HCT116 (cell line): ENCODE data around the gene NEURL4. TPM values are rescaled to one million over a fixed set of nuclear protein-coding genes. Genes with fewer than 3 reads are reported as not detected.

ENCODE experiments used
- ATAC-seq: fragments of 200-7000 bp; cut with Tn5 transposase; 2 replicates; pipeline ENCODE4 v1.9.1; 2020; ENCODE audit warnings: mild to moderate bottlenecking, moderate library complexity
- BruUV-seq: library from RNA; stranded (reverse); fragments of 400-500 nt; replicated peaks from 2 replicates; lab custom pipeline; 2021; lab: Mats Ljungman, UMichigan
- CTCF ChIA-PET: fragments of 300-600 bp; sonication (Branson Sonifier 250); formaldehyde crosslinking; loops from one replicate; lab custom pipeline; 2021; ENCODE audit warnings: antibody characterized with exemption; lab: Charles Lee
- POLR2A ChIA-PET: fragments of 300-600, 350-600 bp; sonication (Branson Sonifier 250); formaldehyde crosslinking; loops from one replicate; lab custom pipeline; 2021; ENCODE audit warnings: antibody characterized with exemption; lab: Charles Lee
- RAD21 ChIA-PET, 2 experiments: fragments of 300-600 bp; sonication (Branson Sonifier 250); formaldehyde crosslinking; loops; one replicate each; lab custom pipeline; 2023; ENCODE audit warnings: low total read pairs in 2 of 2; ENCODE audit not compliant: uncharacterized antibody in 2 of 2, unreplicated experiment in 2 of 2, low non-redundant PET in 1 of 2; lab: Charles Lee
- DNase-seq: peaks from one replicate; pipeline ENCODE4 v3.0.0-alpha.2; 2010; ENCODE audit warnings: low read depth, low spot score
- H2AFZ ChIP-seq: fragments of 200-600 bp; shearing (Covaris generic), sonication (generic); 2 replicates; pipeline ENCODE4 v1.6.1; 2017; ENCODE audit warnings: low read depth, mixed run types, mixed read lengths, antibody characterized with exemption, low read length; ENCODE audit not compliant: poor library complexity, severe bottlenecking
- H3K27ac ChIP-seq: 2 replicates; pipeline ENCODE4 v1.5.1; 2012; ENCODE audit warnings: low read depth, low read length
- H3K27me3 ChIP-seq: fragments of 200-600 bp; sonication (generic); 2 replicates; pipeline ENCODE4 v1.6.1; 2016; ENCODE audit warnings: mixed run types, low read length, mixed read lengths; ENCODE audit not compliant: insufficient read depth
- H3K36me3 ChIP-seq, 2 experiments: fragments of 200-500 bp in 1 of 2; fragments of 200-600 bp in 1 of 2; sonication (Bioruptor generic) in 1 of 2; sonication (generic) in 1 of 2; 2 replicates each; pipeline versions ENCODE4 v1.5.1 to v1.6.1; 2014 to 2016; ENCODE audit warnings: low read length in 2 of 2, inconsistent platforms in 1 of 2, mixed read lengths in 1 of 2, mixed run types in 1 of 2; ENCODE audit not compliant: insufficient read depth in 2 of 2, control insufficient read depth in 1 of 2
- H3K4me1 ChIP-seq, 2 experiments: fragments of 200-600 bp in 1 of 2; sonication (generic) in 1 of 2; 2 replicates each; pipeline versions ENCODE4 v1.5.1 to v1.6.1; 2012 to 2017; ENCODE audit warnings: low read length in 2 of 2, inconsistent platforms in 1 of 2, mild to moderate bottlenecking in 1 of 2, mixed read lengths in 1 of 2, mixed run types in 1 of 2, moderate library complexity in 1 of 2; ENCODE audit not compliant: insufficient read depth in 2 of 2, control insufficient read depth in 1 of 2
- H3K4me2 ChIP-seq: fragments of 200-600 bp; sonication (generic); 2 replicates; pipeline ENCODE4 v1.6.1; 2017; ENCODE audit warnings: mixed run types, low read length, mixed read lengths
- H3K4me3 ChIP-seq, 2 experiments: fragments of 200-600 bp in 1 of 2; sonication (generic) in 1 of 2; replicated peaks in 1 of 2; 2 replicates each; pipeline ENCODE4 v1.5.1; 2011 to 2016; ENCODE audit warnings: low read length in 2 of 2, control low read depth in 1 of 2, low read depth in 1 of 2, mild to moderate bottlenecking in 1 of 2, mixed read lengths in 1 of 2, mixed run types in 1 of 2
- H3K79me2 ChIP-seq: fragments of 200-600 bp; sonication (generic); 2 replicates; pipeline ENCODE4 v1.6.1; 2017; ENCODE audit warnings: mild to moderate bottlenecking, mixed run types, low read length, moderate library complexity, mixed read lengths; ENCODE audit not compliant: insufficient read depth
- H3K9ac ChIP-seq: fragments of 200-600 bp; sonication (generic); 2 replicates; pipeline ENCODE4 v1.6.1; 2016; ENCODE audit warnings: low read length, mixed read lengths
- H3K9me2 ChIP-seq: fragments of 200-600 bp; sonication (generic), shearing (Covaris generic); 2 replicates; pipeline ENCODE4 v1.6.1; 2017; ENCODE audit warnings: mixed run types, mild to moderate bottlenecking, moderate library complexity; ENCODE audit not compliant: insufficient read depth
- H3K9me3 ChIP-seq, 2 experiments: fragments of 200-500 bp in 1 of 2; fragments of 200-600 bp in 1 of 2; sonication (Bioruptor generic) in 1 of 2; sonication (generic) in 1 of 2; 2 replicates each; pipeline ENCODE4 v1.6.1; 2014 to 2017; ENCODE audit warnings: low read length in 2 of 2, mixed read lengths in 2 of 2, inconsistent platforms in 1 of 2, low read depth in 1 of 2, mild to moderate bottlenecking in 1 of 2, mixed run types in 1 of 2, moderate library complexity in 1 of 2; ENCODE audit not compliant: control insufficient read depth in 1 of 2, insufficient read depth in 1 of 2
- H4K20me1 ChIP-seq: fragments of 200-600 bp; sonication (generic), shearing (Covaris generic); 2 replicates; pipeline ENCODE4 v1.6.1; 2017; ENCODE audit warnings: mixed run types, mild to moderate bottlenecking, moderate library complexity; ENCODE audit not compliant: insufficient read depth
- EGR1 ChIP-seq: IDR thresholded peaks from 2 replicates; pipeline ENCODE4 v1.6.1; 2012; ENCODE audit warnings: low read depth
- ELF1 ChIP-seq: IDR thresholded peaks from 2 replicates; pipeline ENCODE4 v1.6.1; 2012; ENCODE audit warnings: low read depth, borderline replicate concordance
- EZH2 ChIP-seq: fragments of 200-600 bp; sonication (generic); IDR thresholded peaks from 2 replicates; pipeline ENCODE4 v1.6.1; 2017; ENCODE audit warnings: antibody characterized with exemption, mixed run types
- EZH2phosphoT487 ChIP-seq: fragments of 200-600 bp; IDR thresholded peaks from 2 replicates; pipeline ENCODE4 v1.6.1; 2018; ENCODE audit warnings: antibody characterized with exemption, borderline replicate concordance
- FOSL1 ChIP-seq: IDR thresholded peaks from 2 replicates; pipeline ENCODE4 v1.6.1; 2012; ENCODE audit warnings: low read depth
- JUND ChIP-seq: IDR thresholded peaks from 2 replicates; pipeline ENCODE4 v1.6.1; 2012
- POLR2A ChIP-seq: IDR thresholded peaks from 2 replicates; pipeline ENCODE4 v1.7.0; 2011; ENCODE audit warnings: borderline replicate concordance; ENCODE audit not compliant: insufficient read depth, insufficient read length; ENCODE audit errors: extremely low read depth
- RAD21 ChIP-seq: IDR thresholded peaks from 2 replicates; pipeline ENCODE4 v1.6.1; 2012; ENCODE audit warnings: low read depth, mild to moderate bottlenecking
- SIN3A ChIP-seq: IDR thresholded peaks from 2 replicates; pipeline ENCODE4 v1.6.1; 2012; ENCODE audit warnings: low read depth
- SP1 ChIP-seq: IDR thresholded peaks from 2 replicates; pipeline ENCODE4 v1.6.1; 2012; ENCODE audit warnings: low read depth
- TCF7L2 ChIP-seq: IDR thresholded peaks from 2 replicates; pipeline ENCODE4 v1.7.0; 2011; ENCODE audit warnings: borderline replicate concordance, inconsistent platforms; ENCODE audit not compliant: insufficient read depth, insufficient read length; ENCODE audit errors: extremely low read depth
- ZFX ChIP-seq: fragments of 450-650 bp; IDR thresholded peaks from 2 replicates; pipeline ENCODE4 v1.6.1; 2017
- ZNF274 ChIP-seq: fragments of 200-500 bp; sonication (Bioruptor generic); IDR thresholded peaks from 2 replicates; pipeline ENCODE4 v1.6.1; 2014; ENCODE audit warnings: mild to moderate bottlenecking, low read depth, low read length, inconsistent platforms
- intact Hi-C: fragments of 100-400 bp; cut with micrococcal nuclease; formaldehyde crosslinking; loops from 2 replicates; pipeline ENCODE4 v1.10.0; 2022
- total RNA-seq: library from RNA; stranded (reverse); gene quantifications from one replicate; pipeline ENCODE4 v1.2.1, GENCODE V29; 2021; ENCODE audit not compliant: unreplicated experiment
- TF ChIP-seq, protein P1 (sequence below), 3 experiments: fragments of 200-600 bp in 1 of 3; sonication (generic) in 1 of 3; IDR thresholded peaks in 2 of 3; conservative IDR thresholded peaks in 1 of 3; 2 replicates each; pipeline ENCODE4 v1.5.1; 2012 to 2017; ENCODE audit warnings: low read depth in 2 of 3, low read length in 2 of 3, antibody characterized with exemption in 1 of 3, borderline replicate concordance in 1 of 3, control low read depth in 1 of 3, mild to moderate bottlenecking in 1 of 3, mixed read lengths in 1 of 3, mixed run types in 1 of 3, moderate library complexity in 1 of 3; ENCODE audit not compliant: insufficient read depth in 1 of 3
- TF ChIP-seq, protein P2 (sequence below): IDR thresholded peaks from 2 replicates; pipeline ENCODE4 v1.6.1; 2012
- TF ChIP-seq, protein P3 (sequence below): IDR thresholded peaks from 2 replicates; pipeline ENCODE4 v1.6.1; 2012
- TF ChIP-seq, protein P4 (sequence below): IDR thresholded peaks from 2 replicates; pipeline ENCODE4 v1.6.1; 2012; ENCODE audit warnings: low read depth

Gene NEURL4
- total RNA-seq, 1 experiment from 2014 or later, result 56.9 TPM

DNA sequence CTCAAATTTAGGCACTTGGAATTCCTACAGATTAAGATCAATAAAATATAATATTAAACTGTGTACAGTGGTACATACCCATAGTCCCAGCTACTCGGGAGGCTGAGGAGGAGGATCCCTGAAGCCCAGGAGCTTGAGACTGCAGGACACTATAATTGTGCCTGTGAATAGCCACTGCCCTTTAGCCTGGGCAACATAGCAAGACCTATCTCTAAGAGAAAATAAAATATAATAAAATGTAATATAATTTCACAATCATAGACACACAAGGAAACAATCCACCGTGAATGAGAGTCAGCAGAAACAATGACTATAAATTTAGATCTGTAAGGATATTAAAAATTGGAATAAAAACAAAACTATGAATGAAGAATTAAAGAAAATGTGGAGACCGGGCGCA, 41.7 kb upstream of the NEURL4 start:
- no TSS peak for BruUV-seq
- RAD21 ChIA-PET, result no interaction called here
- H3K27ac ChIP-seq, result no peak overlapping the region
- no peak overlapping the region for H3K4me2 ChIP-seq
- H2AFZ ChIP-seq, result no peak overlapping the region
- no peaks in the 10 kb centered on the region for H3K9me2 ChIP-seq
- POLR2A ChIA-PET, result no interaction called here
- ATAC-seq, result no peak
- no peak for DNase-seq
- H3K4me1 ChIP-seq, result no peaks in the 10 kb centered on the region
- H4K20me1 ChIP-seq, result no peaks in the 10 kb centered on the region
- intact Hi-C loops, result no loop called here
- no peaks in the 10 kb centered on the region for H3K79me2 ChIP-seq
- H3K36me3 ChIP-seq, result no peaks in the 10 kb centered on the region
- CTCF ChIA-PET, result interaction anchor here (0.9 kb wide), 1 partner anchor 15 kb away, joined by 4 read pairs; no protein-coding TSS in a partner anchor
- no peak overlapping the region for H3K4me3 ChIP-seq
- no peaks in the 10 kb centered on the region for H3K9me3 ChIP-seq
- TF ChIP-seq ZNF274, result no peak
- TF ChIP-seq FOSL1, result no peak
- TF ChIP-seq SP1, result no peak
- TF ChIP-seq, protein P1, sequence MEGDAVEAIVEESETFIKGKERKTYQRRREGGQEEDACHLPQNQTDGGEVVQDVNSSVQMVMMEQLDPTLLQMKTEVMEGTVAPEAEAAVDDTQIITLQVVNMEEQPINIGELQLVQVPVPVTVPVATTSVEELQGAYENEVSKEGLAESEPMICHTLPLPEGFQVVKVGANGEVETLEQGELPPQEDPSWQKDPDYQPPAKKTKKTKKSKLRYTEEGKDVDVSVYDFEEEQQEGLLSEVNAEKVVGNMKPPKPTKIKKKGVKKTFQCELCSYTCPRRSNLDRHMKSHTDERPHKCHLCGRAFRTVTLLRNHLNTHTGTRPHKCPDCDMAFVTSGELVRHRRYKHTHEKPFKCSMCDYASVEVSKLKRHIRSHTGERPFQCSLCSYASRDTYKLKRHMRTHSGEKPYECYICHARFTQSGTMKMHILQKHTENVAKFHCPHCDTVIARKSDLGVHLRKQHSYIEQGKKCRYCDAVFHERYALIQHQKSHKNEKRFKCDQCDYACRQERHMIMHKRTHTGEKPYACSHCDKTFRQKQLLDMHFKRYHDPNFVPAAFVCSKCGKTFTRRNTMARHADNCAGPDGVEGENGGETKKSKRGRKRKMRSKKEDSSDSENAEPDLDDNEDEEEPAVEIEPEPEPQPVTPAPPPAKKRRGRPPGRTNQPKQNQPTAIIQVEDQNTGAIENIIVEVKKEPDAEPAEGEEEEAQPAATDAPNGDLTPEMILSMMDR (IDR thresholded peaks at IDR 0.05 in 2 of 3, conservative IDR thresholded peaks at IDR 0.05 in 1 of 3; ENCODE audit: borderline replicate concordance in 1 of 3, insufficient read depth in 1 of 3, low read depth in 2 of 3, low read length in 2 of 3), result no peak
- TF ChIP-seq JUND, result no peak
- TF ChIP-seq EZH2, result no peak
- no peak for TF ChIP-seq POLR2A
- TF ChIP-seq SIN3A, result no peak
- no peak for TF ChIP-seq RAD21
- TF ChIP-seq EZH2phosphoT487, result no peak
- TF ChIP-seq, protein P2, sequence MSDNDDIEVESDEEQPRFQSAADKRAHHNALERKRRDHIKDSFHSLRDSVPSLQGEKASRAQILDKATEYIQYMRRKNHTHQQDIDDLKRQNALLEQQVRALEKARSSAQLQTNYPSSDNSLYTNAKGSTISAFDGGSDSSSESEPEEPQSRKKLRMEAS, result no peak
- no peak for TF ChIP-seq TCF7L2
- TF ChIP-seq, protein P3, sequence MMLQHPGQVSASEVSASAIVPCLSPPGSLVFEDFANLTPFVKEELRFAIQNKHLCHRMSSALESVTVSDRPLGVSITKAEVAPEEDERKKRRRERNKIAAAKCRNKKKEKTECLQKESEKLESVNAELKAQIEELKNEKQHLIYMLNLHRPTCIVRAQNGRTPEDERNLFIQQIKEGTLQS, result no peak
- TF ChIP-seq, protein P4, sequence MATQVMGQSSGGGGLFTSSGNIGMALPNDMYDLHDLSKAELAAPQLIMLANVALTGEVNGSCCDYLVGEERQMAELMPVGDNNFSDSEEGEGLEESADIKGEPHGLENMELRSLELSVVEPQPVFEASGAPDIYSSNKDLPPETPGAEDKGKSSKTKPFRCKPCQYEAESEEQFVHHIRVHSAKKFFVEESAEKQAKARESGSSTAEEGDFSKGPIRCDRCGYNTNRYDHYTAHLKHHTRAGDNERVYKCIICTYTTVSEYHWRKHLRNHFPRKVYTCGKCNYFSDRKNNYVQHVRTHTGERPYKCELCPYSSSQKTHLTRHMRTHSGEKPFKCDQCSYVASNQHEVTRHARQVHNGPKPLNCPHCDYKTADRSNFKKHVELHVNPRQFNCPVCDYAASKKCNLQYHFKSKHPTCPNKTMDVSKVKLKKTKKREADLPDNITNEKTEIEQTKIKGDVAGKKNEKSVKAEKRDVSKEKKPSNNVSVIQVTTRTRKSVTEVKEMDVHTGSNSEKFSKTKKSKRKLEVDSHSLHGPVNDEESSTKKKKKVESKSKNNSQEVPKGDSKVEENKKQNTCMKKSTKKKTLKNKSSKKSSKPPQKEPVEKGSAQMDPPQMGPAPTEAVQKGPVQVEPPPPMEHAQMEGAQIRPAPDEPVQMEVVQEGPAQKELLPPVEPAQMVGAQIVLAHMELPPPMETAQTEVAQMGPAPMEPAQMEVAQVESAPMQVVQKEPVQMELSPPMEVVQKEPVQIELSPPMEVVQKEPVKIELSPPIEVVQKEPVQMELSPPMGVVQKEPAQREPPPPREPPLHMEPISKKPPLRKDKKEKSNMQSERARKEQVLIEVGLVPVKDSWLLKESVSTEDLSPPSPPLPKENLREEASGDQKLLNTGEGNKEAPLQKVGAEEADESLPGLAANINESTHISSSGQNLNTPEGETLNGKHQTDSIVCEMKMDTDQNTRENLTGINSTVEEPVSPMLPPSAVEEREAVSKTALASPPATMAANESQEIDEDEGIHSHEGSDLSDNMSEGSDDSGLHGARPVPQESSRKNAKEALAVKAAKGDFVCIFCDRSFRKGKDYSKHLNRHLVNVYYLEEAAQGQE, result no peak
- no peak for TF ChIP-seq ELF1
- TF ChIP-seq EGR1, result no peak
- no peak for TF ChIP-seq ZFX
- H3K27me3 ChIP-seq, result no peaks in the 10 kb centered on the region
- H3K9ac ChIP-seq, result no peak overlapping the region
